Measurements from ENCODE around the gene CD33.

The CD33 gene

DNA sequence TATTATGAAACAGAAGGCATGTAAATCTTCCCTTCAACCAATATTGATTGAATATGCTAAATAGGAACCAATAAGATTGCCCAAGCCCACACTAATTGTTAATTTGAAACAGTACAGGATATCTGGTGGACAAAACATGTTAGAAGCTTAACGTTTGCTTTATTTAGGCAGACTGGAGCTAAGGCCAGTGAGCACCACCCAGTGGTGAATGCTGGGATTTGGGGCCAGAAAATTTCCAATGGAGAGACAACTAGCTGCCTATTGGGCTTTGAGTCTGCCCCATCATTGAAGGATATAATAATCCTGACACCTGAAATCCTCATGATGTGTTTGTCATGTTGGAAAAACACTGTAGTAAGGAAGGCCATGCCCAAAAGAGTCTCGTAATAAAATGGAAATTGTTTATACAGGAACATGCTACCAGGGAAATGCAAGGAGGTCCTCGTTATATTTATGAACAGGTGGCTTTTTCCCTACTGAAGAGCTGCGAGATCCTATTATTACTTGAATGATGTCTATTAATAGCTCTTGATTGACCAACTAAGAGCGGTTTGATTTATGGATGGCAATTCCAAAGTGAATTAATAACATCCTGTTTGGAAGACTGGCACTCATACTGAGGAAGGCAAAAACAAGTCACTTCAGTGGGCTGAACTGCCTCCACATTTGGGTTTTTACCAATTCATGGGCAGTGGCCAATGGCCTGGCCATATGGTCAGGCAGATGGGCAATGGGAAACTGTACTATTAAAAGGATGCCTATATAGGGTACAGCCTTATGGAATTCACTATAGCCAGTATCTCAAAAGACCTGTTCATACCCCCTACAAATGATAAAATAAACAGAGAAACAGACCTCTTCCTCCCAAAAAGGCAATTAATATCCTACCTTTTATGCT lies 34.7 kb downstream of the CD33 start:
- DNase-seq, result peak; percentile 24

DNA sequence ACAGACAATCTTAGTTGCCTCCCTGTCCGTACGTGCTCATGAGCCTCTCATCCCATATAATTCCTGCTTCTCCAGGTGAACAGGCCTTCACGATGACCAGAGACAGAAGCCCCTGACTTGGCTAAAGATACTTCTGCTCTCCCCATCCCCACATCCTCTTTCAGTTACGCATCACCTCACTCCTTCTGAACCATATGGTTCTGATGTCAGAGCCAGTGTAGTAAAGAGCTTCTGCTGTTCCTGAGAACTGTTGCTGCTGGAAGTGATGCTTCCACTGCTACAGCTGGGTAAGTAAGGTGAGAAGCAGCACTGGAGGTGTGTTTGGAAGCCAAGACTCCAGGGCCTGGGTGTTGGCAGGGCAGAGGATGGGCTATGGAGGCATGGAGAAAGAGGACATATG lies 38.9 kb downstream of the CD33 start:
- DNase-seq, result no peak

DNA sequence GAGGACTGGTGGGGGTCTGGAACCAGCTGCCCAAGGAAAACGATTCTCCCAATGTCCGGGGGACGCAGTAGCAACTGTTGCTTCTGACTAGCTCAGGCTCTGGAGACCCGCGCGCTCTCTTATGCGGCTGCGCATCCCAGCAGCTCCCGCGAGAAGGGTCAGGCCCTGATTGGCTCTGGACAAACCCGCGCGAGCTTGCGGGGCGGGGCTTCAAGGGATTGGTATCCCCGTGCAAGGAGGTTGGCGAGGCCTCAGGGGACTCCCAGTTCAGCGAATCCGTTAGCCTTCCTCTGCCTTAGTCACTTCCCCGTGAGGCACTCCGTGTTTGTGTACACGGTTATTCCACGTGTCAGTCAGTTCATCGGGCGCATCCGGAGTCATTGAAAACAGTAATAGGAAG lies 46.2 kb downstream of the CD33 start:
- DNase-seq, result no peak

DNA sequence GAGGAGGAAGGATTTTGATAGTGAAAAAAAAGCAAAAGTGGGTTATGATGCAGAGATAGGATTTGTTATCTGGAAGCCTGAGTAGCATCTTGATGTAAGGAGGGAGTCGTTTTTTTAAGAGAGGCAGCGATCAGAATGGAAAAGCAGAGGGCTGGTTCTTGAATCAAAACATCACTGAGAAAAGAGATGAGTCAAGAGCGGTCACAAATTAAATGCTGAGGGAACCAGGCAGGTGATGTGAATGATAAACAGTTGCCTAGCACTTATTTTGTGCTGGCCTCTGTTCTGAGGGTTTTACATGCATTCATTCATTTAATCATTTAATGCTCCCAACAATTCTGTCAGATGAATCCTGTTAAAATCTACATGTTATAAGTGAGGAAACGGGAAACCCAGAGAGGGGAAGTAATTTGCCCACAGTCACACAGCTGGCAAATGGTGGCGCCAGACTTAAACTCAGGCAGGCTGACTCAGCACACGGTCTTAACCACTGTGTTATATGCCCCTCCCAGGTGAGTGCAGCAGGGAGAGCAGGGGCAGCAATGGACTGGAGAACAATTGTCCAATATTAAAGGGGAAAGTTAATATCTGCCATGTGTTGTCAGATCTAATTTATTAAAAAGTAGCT lies 47.4 kb downstream of the CD33 start:
- no peak for DNase-seq

DNA sequence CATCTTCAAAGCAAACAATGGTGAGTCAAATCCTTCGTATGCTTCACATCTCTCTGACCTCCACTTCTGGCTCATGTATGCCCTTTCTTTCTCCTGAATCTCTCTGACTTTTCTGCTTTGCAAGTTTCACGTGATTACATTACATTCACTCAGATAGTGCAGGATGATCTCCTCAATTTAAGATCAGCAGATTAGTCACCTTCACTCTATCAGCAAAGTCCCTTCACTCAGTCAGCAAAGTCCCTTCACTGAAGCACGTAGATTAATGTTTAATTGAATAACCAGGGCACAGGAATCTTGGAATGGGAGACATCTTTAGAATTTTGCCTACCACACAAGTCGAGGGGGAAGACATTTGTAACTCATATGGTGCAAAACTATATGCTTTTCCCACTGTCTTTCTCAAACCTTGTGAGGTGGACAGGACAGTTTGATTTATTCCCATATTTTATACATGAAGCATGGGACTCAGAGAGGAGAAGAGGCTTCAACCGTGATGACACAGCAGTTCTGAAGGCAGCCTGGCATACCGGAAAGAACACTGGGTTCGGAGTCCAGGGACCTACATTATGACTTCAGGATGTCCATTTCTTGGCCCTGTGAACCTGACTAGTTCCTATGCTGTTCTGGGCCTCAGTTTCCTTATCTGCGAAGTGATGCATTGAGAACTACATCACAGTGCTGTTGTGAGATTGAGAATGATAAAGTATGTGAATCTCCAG lies 49.3 kb downstream of the CD33 start:
- DNase-seq, result no peak

DNA sequence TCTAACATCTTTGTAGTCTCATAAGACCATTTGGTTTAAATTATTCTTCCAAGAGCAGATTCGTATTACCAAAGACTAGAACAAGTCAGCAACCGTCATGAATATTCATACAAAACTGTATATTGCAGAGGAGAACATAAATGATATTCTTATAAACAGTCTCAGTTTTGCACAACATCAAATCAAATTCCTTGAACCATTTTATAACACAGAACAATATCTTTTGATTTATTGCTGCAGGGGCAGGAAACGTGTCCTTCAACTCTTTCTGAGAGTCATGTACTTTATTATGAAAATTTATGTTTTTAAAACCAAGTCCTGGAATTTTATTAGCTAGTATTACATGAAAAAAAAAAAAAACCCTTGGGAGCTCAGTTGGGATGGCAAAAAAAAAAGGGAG lies 52.2 kb downstream of the CD33 start:
- DNase-seq, result no peak

DNA sequence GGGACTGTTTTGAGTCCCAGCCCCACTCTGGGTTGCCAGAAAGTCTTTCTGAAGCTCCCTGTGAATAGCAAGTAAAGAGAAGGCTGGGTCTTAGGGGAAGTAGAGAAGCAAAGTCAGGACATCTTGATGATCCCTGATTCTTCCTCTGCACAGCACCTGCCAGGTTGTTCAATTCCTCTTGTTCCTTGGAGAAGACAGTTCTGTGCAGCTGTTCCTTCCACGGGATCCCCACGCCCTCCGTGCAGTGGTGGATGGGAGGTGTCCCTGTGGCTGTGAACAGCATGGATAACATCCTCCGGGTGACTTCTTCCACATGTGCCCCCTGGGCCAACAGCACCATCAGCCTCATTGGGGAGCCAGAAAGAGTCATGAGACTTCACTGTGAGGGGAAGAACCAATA lies 57.5 kb downstream of the CD33 start:
- no peak for DNase-seq

DNA sequence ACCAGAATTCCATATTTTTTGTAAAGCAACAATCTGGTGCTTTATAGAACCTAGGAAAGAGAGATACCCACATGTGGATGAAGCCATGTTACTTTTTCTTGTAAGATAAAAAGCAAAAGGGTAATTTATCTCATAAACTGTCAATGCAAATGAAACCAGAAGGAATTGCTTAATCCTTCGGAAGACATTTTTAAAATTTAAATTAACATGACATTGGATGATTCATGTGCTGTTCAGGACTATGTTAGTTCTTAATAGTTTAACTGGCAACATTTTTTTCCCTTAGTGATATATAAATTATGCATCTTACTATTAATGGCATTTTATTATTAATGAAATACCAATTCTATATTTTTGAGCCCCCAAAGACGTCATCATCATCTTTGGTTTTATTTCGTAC lies 60.8 kb downstream of the CD33 start:
- no peak for DNase-seq
